Stimulated activated CD8-positive, alpha-beta memory T cell treated with anti-CD3 and anti-CD28 coated beads, Interleukin-12 subunit alpha, Interleukin-12 subunit beta, amount 100 ng/mL, for 1 hour (primary cell): ENCODE results near the gene ZXDC.

ENCODE experiments used
- DNase-seq: peaks from one replicate; pipeline ENCODE4 v3.0.0-alpha.2; 2020; ENCODE audit warnings: low read depth

The ZXDC gene

DNA sequence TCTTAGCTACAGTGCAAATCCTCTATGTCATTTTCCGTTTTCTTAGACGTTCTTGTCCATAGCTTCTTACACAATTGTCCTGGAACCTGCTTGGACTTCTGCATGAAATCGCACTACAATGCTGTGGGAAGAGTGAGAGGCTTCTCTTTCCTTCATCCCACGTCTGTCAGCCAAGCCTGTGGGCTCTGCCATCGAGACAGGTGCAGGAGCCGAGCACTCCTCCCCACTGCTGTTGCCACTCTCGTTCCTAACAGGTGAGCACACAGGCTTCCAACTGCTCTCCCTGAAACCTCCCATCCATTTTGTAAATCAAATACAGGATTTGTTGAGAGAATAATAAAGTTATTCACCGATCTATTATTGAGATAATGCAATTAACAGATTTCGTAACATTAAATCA, 23.5 kb downstream of the ZXDC start:
- DNase-seq, result no peak

DNA sequence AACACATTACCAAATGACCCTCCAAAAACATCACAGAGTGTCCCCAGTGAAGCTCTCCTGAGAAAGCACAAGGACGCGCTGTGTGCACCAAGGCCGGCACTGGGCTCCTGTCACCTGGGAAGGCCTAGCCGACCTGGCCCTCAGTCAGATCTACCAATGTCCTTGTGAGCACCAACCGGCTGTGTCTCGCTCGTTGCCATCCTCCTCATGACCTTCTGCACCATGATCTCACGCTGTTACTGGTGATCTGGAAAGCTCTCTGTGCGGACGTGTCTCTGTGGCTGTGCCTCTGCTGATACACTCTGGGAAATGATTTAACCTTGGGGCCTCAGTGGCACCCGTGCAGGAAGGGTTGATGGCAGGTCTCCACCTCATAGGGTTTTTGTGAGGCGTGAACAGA, 24.2 kb downstream of the ZXDC start:
- no peak for DNase-seq

DNA sequence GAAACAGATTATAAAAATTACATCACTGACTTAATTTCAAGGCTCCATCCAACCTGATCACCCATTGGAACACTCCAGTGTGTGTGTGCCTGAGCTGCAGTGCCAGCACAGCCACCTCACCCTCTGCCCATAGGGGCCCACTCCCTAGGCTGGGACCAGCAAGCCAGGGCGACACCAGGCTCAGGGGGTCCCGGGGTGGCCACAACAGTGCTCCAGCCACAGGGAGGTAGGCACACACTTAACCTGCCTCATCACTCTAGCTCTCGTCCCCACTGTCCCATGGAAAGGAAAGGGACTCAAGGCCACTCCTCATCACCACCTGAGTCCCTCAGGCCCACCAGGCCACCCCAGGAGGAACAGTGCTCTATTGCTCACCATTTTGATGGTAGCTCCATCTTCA, 24.9 kb downstream of the ZXDC start:
- no peak for DNase-seq

DNA sequence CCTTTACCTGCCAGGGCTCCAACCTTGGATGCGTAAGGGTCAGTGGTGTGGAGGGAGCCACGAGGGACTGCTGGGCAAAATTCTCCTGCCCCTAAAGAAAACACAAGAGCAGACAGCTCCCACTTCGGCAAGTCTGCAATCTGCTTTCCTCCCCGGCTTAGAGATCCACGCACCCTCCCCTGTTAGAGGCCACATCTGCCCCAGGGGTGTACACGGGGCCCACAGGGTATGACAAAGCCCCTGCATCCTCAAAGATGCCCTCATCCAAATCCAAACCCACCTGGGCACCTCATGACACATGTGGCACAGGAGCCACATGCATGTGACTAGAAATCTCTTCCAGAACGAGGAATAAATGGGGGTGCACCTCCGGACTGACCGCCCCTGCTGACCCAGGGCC, 25.5 kb downstream of the ZXDC start:
- DNase-seq, result no peak

DNA sequence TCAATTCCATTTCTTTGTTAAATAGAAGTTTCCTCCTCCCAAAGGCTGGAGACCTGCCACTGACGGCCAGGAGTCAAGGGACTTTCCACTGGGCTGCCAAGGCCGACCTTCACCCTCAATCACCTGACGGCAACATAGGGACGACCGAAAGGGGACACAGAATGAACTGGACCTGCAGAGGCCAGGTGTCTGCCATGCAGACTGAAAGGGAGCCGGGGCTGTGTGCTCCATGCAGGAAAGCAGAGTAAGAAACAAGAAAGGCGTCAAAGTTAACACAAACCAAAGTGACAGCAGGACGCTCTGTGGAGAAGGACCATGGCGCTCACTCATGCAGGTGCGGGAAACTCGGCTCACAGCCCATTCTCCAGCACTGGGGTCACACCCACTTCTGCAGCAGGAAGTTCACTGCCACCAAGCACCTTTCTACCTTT, 26.1 kb downstream of the ZXDC start:
- DNase-seq, result no peak

DNA sequence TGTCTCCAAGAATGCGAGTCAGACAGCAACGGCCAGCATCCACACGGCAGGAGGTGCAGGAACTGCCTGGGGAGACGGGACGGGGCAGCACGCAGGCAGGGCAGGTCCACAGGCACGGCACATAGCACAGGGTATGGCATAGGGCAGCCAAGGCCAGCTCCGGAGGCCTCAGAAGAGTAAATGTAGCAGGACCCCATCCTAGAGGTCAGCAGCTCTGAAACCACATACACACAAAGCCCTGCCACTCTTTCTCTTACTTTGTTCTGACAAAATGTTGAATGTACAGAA, 26.9 kb downstream of the ZXDC start:
- no peak for DNase-seq

DNA sequence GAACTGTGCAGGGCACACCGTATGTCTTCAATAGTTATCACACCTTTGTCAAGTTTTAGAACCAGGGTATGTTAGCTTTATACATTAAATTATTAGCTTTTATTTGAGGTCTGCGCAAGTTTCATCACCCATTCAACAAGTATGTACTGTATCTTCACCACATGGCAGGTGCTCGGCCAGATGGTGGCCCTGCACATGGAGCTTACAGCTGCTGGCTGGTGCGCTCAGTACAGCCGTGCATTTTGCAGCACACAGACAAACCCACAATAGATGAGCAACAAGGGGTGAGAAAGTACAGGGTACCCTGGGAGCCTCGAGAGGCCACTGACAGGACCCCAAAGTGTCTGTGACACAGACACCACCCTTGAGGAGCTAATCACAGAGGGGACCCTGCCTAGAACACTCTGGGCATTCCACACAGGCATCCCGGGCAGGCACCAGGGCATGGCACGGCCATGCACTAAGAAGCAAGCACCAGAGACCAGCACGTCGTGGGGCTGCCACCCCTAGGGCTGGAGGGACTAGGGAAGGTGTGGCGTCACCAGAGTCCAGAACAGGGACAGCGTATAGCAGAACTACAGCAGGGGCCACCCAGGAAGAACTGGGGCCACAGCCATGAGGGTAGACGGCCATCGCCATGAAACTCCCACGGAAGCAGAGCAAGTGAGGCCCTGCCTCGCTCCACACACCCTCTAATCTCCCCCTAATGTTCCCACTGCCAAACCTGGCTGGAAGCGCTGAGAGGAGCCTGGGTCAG, 27.4 kb downstream of the ZXDC start:
- no peak for DNase-seq

DNA sequence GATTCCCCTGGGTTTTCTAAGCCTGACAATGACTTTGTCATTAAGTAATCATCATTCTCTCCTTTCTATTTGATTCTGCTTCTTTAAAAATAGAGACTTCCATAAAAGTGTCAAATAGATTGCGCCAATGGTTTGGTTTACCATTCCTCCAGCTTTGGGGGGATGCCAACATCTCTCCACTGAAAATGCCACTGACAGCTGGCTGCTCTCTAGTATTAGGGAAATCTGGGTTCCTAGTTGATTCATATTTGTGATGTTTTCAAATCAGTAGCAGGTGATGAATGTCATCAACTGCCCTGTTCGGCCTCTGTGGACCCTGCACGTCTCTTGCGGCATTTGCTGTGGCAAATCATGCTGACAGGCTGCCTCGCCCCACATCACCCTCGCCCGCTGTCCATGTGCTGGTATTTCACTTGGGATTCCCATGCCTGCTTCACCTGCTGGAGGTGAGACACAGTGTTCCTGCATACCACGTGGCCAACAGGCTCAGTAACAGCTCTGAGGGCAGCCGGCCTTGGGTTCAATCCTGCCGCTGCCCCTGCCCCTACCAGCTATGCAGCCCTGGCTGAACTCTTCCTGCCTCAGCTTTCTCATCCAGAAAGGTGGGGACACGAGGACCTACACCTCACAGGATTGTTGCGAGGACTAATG, 28.1 kb downstream of the ZXDC start:
- no peak for DNase-seq

DNA sequence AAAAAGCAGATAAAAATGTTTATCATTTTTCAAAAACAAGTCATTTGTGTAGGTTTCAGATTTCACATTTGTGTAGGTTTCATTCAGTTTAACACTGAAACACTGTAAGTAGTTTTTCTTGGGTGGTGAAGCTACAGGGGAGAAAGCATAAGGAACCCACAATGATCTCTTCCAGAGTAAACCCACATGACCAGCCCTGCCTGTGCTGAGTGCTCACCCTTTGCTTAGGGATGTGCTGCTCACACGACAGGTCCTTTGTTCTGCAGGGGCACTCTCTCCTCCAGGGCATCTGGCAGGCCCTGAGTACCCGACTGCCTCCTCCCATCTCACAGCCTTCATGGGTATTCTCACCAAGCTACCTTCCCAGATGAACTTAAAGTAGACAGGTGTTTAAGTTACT, 28.9 kb downstream of the ZXDC start:
- DNase-seq, result no peak

DNA sequence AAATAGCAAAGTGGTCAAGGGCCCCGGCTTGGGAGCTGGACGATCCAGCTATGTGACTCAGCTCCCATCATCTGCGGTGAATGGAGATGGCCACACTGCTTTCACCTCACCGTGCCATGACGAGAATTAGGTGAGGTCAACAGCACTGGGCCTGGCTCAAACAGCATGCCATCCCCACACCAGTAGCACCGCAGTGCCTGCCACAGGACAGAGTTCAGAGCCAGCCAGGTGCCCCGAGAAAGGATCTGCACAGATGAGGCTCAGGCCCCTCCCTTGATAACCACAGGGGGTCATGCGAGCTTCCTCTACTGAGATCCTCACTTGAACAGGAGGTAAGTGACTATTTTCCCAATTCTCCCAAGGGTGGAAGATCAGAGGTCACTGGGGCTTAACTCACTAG, 29.4 kb downstream of the ZXDC start:
- no peak for DNase-seq

DNA sequence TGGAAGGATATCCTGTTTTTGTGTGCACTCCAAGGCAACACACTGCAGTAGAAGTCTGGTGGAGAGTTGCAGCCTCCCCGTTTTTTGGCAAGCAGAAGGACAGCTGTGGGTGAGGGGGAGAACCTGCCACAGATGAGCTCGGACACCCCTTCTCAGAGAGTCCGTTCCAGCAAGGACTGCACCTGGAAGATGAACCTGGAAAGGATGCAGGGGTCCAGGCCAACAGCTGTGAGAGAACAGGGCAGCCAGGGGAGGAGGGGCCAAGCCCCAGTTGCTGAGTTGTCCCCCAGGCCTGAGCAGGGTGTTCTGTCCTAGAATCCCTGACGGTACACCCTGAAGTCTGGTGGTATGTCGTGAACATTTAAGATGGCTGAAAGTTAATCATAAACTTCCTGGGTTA, 30.2 kb downstream of the ZXDC start:
- DNase-seq, result no peak

DNA sequence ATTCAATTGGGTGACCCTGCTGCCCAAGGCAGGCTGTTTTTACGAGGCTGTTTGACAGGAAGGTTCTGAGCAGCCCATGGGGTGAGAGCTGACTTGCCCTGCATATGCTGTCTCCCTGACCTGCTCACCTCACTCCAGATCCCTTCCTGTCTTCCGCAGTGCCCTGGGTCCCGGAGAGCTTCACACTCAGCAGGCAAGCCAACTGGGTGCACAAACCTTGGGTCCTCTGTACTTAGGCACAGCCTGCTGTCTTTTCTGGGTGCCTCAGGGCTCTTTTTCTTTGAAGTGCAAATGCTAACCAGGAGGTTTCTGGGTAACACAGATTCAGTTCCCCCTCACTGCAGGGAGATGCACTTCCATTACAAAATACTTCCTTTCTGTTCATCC, 32.8 kb downstream of the ZXDC start:
- DNase-seq, result no peak

DNA sequence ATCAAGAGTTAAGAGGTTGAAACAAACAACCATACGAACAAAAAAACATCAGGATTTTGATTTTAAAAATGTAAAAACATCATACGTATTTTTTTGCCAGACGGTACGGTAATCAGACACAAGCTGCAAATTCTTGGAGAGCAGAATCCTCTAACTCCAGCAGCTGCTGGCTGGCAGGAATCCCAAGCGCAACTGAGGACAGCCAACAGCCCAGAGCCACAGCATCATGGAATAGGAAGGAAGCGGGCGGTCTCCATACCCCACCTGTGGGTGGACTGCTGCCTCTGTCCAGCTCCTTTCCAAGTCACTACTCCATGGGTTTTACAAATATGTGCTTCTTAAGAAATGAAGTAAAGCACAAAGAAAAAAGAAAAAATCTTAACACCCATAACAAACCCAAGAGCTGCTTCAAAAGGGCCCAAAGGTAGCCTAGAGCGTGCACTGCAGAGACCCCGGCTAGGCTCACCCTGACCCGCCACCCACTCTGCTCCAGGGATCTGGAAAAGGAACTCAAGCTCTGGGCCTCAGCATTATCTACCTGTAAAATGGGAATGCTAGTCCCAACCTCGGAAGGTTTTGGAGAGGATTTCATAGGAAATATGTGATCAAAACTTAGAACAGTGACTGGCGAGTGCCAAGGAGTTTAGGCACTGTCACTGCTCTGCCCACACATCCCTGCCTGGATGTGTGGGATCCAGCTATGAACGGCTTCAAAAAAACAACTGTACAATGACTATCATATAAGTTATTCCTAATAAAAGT, 33.4 kb downstream of the ZXDC start:
- no peak for DNase-seq

DNA sequence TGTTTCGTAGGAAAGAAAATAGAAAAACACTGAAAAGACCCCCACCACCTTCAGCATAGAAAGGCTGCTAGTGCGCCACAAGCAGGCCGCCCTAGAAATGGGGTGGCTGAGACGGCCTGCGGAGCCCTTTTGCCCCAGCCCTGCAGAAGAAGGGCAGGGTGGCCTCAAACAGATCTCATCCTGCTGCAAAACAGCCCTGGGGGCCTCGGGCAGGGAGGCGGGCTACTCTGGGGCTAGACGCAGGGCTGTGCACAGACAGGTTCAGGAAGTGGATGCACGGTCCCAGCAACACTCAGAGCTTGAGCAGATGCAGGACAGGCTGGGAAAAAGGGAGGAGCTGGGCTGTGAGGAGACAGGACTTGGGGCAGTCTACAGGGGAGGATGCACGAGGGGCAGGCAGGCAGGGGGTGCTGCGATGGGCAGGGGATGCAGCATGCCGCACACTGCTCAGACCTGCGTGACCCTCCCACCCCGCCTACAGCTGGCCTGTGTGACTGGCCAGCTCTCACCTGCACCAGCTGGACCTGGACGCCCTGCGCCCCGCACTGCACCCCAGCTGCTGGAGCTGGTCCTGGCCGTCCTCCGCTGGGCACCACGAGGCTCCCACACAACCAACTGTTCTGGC, 34.3 kb downstream of the ZXDC start:
- DNase-seq, result no peak

DNA sequence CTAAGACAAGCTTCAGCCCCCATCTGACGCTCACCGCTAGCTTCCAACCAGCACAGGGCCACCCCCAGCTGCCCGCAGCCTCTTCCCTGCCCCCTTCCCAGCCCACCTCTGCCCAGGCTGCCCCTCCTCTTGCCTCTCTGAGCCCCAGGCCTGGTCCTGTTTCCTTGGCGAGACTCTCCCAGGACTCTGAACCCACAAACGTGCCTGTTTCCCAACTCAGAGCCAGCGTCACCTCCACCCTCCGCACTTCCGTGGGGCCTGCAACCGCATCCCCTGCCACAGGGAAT, 35.0 kb downstream of the ZXDC start:
- no peak for DNase-seq

DNA sequence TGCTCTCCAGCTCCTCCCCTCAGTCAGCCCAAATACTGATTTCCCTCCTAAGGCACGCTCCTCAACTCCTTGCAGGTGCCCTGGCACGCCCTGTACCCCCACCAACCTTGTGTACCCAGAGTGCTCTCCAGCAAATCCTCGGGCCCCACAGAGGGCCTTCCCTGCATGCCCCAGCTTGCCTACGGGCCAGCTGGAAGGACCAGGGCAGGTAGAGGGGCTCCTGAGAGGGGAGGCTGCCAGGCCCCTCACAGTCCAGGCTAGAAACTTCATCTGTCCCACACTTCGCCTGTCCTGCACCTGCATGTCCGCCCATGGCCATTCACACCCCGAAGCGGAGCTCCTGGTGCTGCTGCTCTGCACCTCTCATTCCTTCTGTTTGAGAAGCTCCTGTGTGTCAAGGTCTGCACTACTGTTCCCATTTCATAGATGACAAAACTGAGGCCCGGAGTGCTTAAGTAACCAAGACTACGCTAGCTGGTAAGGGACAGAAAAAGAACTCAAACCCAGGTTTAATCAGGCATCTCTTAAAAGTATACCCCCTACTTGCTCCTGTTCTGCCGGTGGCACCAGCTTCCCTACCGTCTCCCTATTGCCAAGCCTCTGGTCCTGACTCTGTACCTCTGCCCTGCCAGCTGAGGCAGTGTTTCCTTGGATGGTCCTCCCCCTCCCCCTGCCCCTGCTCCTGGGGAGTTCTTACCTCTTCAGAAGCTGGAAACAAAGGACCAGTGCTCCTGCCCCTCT, 35.6 kb downstream of the ZXDC start:
- no peak for DNase-seq

DNA sequence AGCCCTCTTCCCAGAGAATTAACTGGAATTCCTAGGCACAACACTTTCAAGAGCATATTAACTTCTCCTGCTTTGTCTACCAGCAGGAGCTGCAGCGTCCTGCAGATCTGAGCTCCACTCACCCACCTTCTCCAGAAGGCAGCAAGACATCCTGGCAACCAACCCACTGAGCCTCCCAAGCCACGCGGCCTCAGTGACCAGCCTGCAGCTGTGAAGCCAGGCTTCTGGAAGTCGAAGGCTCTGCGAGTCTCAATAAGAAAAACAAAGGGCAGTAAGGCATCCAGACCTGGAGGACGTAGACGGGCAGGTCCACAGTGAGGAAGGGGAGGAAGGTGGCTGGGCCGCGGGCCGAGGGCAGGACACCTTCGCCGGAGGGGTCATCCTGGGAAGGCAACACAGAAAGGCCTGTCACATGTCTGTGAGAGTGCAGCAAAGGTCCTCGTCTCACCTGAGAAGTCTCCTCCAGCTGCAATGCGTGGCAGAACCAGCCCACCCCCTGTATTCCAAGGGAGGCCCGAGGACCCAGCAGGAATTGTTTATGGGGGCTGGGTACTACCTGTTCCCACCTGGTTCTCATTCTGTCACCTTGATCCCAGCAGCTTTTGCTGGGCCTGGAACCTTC, 36.2 kb downstream of the ZXDC start:
- no peak for DNase-seq

DNA sequence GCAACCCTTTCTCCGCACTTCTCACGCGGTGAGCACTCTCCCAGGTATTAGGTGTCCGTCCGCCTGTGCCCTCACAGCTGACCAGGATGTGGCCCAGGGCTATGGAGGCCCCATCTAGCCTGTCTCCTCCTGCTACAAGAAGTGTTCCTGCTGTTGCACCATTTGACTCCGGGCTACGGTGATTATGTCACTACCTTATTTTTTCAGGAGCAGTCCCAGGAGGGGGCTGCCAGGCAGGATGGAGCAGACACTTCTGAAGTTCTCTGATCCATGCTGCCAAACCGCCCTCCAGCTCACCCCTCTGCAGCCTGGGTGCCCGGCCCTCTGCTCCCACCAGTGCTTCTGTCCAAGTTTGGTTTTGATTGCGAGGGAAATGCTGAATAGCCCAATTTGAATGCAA, 36.9 kb downstream of the ZXDC start:
- no peak for DNase-seq

DNA sequence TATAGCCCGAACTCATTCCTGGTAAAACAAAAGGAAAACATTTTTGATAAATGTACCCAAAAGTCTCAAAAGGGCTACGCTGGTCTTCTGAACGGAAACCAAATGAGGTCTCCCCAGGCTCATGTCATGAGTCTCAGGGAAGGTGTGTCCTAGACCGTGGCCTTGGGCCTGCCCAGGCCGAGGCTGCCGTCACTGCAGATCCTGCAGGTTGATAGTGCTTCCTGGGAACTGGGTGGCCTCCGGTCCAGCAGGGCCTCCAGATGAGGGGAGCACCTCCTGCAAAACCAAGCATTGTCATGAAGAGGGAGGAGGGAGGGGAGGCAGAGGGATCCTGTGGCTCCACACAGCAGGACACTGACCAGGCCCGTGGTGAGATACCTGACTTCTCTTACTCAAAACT, 37.5 kb downstream of the ZXDC start:
- no peak for DNase-seq

DNA sequence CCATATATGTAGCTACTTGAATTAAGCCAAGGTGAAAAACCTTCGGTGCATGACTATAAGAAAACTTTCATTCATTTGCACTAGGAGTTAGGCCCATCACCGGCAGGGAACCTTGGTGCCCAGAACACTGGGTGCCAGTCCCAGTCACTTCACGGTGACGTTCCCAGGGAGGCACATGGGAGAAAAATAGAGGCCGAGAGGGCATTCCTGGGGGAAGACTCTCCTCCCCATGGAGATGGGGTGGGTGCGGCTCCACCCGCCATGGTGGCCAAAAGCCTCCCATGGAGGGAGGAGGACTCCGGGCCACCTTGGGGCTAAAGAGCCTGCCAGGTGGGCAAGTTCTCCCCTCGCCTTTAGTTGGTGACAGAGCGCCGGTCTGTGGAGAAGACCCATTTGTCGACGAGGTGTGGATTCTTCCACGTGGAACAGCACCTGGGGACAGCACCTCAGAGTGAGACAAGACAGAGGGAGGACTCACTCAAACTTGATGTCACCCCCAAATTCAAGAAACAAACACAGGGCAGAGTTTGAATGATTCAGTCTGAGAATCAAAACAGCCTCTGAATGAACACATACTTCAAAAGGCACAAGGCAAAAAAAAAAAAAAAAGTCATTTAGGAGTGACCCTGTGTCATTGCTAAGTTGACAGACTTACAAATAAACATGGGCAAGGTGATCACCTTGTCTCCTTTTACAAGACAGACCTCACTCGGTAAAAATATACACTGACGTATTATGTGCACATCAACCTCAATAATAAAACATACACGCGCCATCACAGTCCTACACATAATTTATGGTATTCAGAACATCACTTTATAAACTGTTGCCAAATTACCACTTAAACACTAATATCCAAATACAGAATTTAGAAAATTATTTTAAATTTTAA, 38.6 kb downstream of the ZXDC start:
- no peak for DNase-seq
